IPS-18c (cell line): ENCODE results near the gene PLXNA4.

Source experiments
- H3K4me3 ChIP-seq: 2 replicates; pipeline ENCODE4 v1.7.0; 2013; ENCODE audit warnings: low read depth, mild to moderate bottlenecking, low read length, moderate library complexity; ENCODE audit not compliant: insufficient read depth
- H3K9me3 ChIP-seq: one replicate; pipeline ENCODE4 v1.6.1; 2013; ENCODE audit warnings: mild to moderate bottlenecking, low read length, moderate library complexity; ENCODE audit not compliant: control insufficient read depth, insufficient read depth

PLXNA4 gene

GRCh38 chr7:132499487-132499886 lies 76.8 kb downstream of the PLXNA4 start:
- no peaks in the 10 kb centered on the region for H3K9me3 ChIP-seq
- H3K4me3 ChIP-seq, result no peak overlapping the region

- Histone ChIP-seq H3K4me3 (no peak overlapping the region), H3K9me3 (no peaks in the 10 kb centered on the region)
Measured at GRCh38 chr7:132499065-132499464, 77.2 kb downstream of the PLXNA4 start.

GRCh38 chr7:132498319-132498718 lies 78.0 kb downstream of the PLXNA4 start:
- Histone ChIP-seq H3K4me3 (no peak overlapping the region), H3K9me3 (no peaks in the 10 kb centered on the region)

- Histone ChIP-seq H3K4me3 (no peak overlapping the region), H3K9me3 (no peaks in the 10 kb centered on the region)
Measured at GRCh38 chr7:132497098-132497497, 79.2 kb downstream of the PLXNA4 start.

- Histone ChIP-seq H3K9me3 (no peaks in the 10 kb centered on the region), H3K4me3 (no peak overlapping the region)
Measured at GRCh38 chr7:132495936-132496335, 80.3 kb downstream of the PLXNA4 start.

- Histone ChIP-seq H3K9me3 (peaks cover 3% of the 10 kb centered on the region), H3K4me3 (no peak overlapping the region)
Measured at GRCh38 chr7:132494474-132494873, 81.8 kb downstream of the PLXNA4 start.

- peaks cover 3% of the 10 kb centered on the region for H3K9me3 ChIP-seq
- no peak overlapping the region for H3K4me3 ChIP-seq
Measured at GRCh38 chr7:132492823-132493445, 83.3 kb downstream of the PLXNA4 start.

- Histone ChIP-seq H3K9me3 (peaks cover 3% of the 10 kb centered on the region), H3K4me3 (no peak overlapping the region)
Measured at GRCh38 chr7:132491391-132491945, 84.8 kb downstream of the PLXNA4 start.

GRCh38 chr7:132490474-132490873 lies 85.8 kb downstream of the PLXNA4 start:
- Histone ChIP-seq H3K4me3 (no peak overlapping the region), H3K9me3 (peaks cover 3% of the 10 kb centered on the region)

GRCh38 chr7:132489776-132490237 lies 86.5 kb downstream of the PLXNA4 start:
- Histone ChIP-seq H3K4me3 (no peak overlapping the region), H3K9me3 (peaks cover 3% of the 10 kb centered on the region)

- no peak overlapping the region for H3K4me3 ChIP-seq
- peaks cover 3% of the 10 kb centered on the region for H3K9me3 ChIP-seq
Measured at GRCh38 chr7:132488634-132489302, 87.5 kb downstream of the PLXNA4 start.

GRCh38 chr7:132486274-132486610 lies 90.0 kb downstream of the PLXNA4 start:
- Histone ChIP-seq H3K9me3 (peaks cover 3% of the 10 kb centered on the region), H3K4me3 (no peak overlapping the region)

- H3K4me3 ChIP-seq, result no peak overlapping the region
- H3K9me3 ChIP-seq, result peaks cover 3% of the 10 kb centered on the region
Measured at GRCh38 chr7:132485600-132486273, 90.5 kb downstream of the PLXNA4 start.

- no peak overlapping the region for H3K4me3 ChIP-seq
- H3K9me3 ChIP-seq, result no peaks in the 10 kb centered on the region
Measured at GRCh38 chr7:132485136-132485535, 91.1 kb downstream of the PLXNA4 start.

GRCh38 chr7:132482866-132483265 lies 93.4 kb downstream of the PLXNA4 start:
- Histone ChIP-seq H3K9me3 (no peaks in the 10 kb centered on the region), H3K4me3 (no peak overlapping the region)

GRCh38 chr7:132480534-132480933 lies 95.7 kb downstream of the PLXNA4 start:
- H3K9me3 ChIP-seq, result no peaks in the 10 kb centered on the region
- H3K4me3 ChIP-seq, result no peak overlapping the region

- Histone ChIP-seq H3K4me3 (no peak overlapping the region), H3K9me3 (no peaks in the 10 kb centered on the region)
Measured at GRCh38 chr7:132476541-132476940, 99.7 kb downstream of the PLXNA4 start.

- Histone ChIP-seq H3K9me3 (no peaks in the 10 kb centered on the region), H3K4me3 (0 out of 2 replicates have a peak overlapping the region, but pooled peaks have one; percentile 2)
Measured at GRCh38 chr7:132475669-132476116, 100.6 kb downstream of the PLXNA4 start.
